NCI-H2196 (cell line): ENCODE results near the gene KLRF2.

ENCODE experiments used
- DNase-seq: peaks from one replicate; lab custom pipeline; 2025; ENCODE audit not compliant: unreplicated experiment; lab: John Stamatoyannopoulos, UW

Gene KLRF2

GRCh38 chr12:9933958-9934357 lies 52.7 kb downstream of the KLRF2 start:
- no peak for DNase-seq

- no peak for DNase-seq
Measured at GRCh38 chr12:9935026-9935425, 53.7 kb downstream of the KLRF2 start.

GRCh38 chr12:9936591-9936990 lies 55.3 kb downstream of the KLRF2 start:
- DNase-seq: no peak

- DNase-seq: no peak
Measured at GRCh38 chr12:9940375-9940774, 59.1 kb downstream of the KLRF2 start.

- DNase-seq: no peak
Measured at GRCh38 chr12:9941838-9942237, 60.5 kb downstream of the KLRF2 start.

- DNase-seq: no peak
Measured at GRCh38 chr12:9943240-9943639, 62.0 kb downstream of the KLRF2 start.

- no peak for DNase-seq
Measured at GRCh38 chr12:9944391-9944790, 63.1 kb downstream of the KLRF2 start.
